ENCODE data around the gene TTC28. TPM values are rescaled to one million over a fixed set of nuclear protein-coding genes. Genes with fewer than 3 reads are reported as not detected.

TTC28 gene
- total RNA-seq, 1 experiment from 2014 or later: 0.12 TPM

- Histone ChIP-seq H3K4me2 (ENCODE audit: low read length) (no peak overlapping the region), H3K9me3 (ENCODE audit: control insufficient read depth in 1 of 2, insufficient read depth in 1 of 2, low read depth in 1 of 2, low read length in 2 of 2) (no peaks in the 10 kb centered on the region), H3K27me3 (ENCODE audit: insufficient read depth, low read length) (peaks cover 56% of the 10 kb centered on the region), H2AFZ (ENCODE audit: low read depth, low read length, poor library complexity, severe bottlenecking) (no peak overlapping the region), H3K9ac (ENCODE audit: low read length) (no peak overlapping the region), H3K9me2 (ENCODE audit: insufficient read depth) (no peaks in the 10 kb centered on the region), H3K79me2 (ENCODE audit: insufficient read depth, low read length) (no peaks in the 10 kb centered on the region), H3K27ac (ENCODE audit: low read depth, low read length) (no peak overlapping the region), H3K36me3 (ENCODE audit: control insufficient read depth in 1 of 2, insufficient read depth in 2 of 2, low read length in 2 of 2) (no peaks in the 10 kb centered on the region), H3K4me1 (ENCODE audit: control insufficient read depth in 1 of 2, insufficient read depth in 2 of 2, low read length in 2 of 2) (no peaks in the 10 kb centered on the region), H4K20me1 (ENCODE audit: insufficient read depth) (no peaks in the 10 kb centered on the region), H3K4me3 (replicated peaks in 1 of 2; ENCODE audit: low read depth in 1 of 2, low read length in 2 of 2) (no peak overlapping the region)
- no peak for DNase-seq (ENCODE audit: low read depth, low spot score)
- POLR2A ChIA-PET: interaction anchor here (0.5 kb wide), 1 partner anchor 1046 kb away, joined by 3 read pairs; no protein-coding TSS in a partner anchor
- intact Hi-C loops (cut with micrococcal nuclease): no loop called here
- RAD21 ChIA-PET (ENCODE audit: low non-redundant PET in 1 of 2, low total read pairs in 2 of 2, uncharacterized antibody in 2 of 2, unreplicated experiment in 2 of 2): interaction anchor here in 1 of 2 experiments (0.7 kb wide), 1 partner anchor 142 kb away, joined by 3 read pairs; no protein-coding TSS in a partner anchor
- BruUV-seq (replicated peaks): no TSS peak
- no peak for ATAC-seq
- CTCF ChIA-PET: no interaction called here
- TF ChIP-seq MAX (IDR thresholded peaks at IDR 0.05): no peak
- TF ChIP-seq TCF7L2 (IDR thresholded peaks at IDR 0.05; ENCODE audit: borderline replicate concordance, extremely low read depth, insufficient read depth, insufficient read length): no peak
- TF ChIP-seq EZH2 (IDR thresholded peaks at IDR 0.05): no peak
- no peak for TF ChIP-seq EGR1 (IDR thresholded peaks at IDR 0.05; ENCODE audit: low read depth)
- TF ChIP-seq YY1 (IDR thresholded peaks at IDR 0.05; ENCODE audit: extremely low read depth, insufficient replicate concordance, low read depth, low read length): no peak
- TF ChIP-seq CEBPB (IDR thresholded peaks at IDR 0.05; ENCODE audit: low read depth): no peak
- TF ChIP-seq, protein P1, sequence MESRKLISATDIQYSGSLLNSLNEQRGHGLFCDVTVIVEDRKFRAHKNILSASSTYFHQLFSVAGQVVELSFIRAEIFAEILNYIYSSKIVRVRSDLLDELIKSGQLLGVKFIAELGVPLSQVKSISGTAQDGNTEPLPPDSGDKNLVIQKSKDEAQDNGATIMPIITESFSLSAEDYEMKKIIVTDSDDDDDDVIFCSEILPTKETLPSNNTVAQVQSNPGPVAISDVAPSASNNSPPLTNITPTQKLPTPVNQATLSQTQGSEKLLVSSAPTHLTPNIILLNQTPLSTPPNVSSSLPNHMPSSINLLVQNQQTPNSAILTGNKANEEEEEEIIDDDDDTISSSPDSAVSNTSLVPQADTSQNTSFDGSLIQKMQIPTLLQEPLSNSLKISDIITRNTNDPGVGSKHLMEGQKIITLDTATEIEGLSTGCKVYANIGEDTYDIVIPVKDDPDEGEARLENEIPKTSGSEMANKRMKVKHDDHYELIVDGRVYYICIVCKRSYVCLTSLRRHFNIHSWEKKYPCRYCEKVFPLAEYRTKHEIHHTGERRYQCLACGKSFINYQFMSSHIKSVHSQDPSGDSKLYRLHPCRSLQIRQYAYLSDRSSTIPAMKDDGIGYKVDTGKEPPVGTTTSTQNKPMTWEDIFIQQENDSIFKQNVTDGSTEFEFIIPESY (IDR thresholded peaks at IDR 0.05; ENCODE audit: extremely low read depth, insufficient replicate concordance, low read length): no peak
- no peak for TF ChIP-seq REST (IDR thresholded peaks at IDR 0.05; ENCODE audit: low read depth)
- no peak for TF ChIP-seq FOSL1 (IDR thresholded peaks at IDR 0.05; ENCODE audit: low read depth)
- no peak for TF ChIP-seq POLR2A (IDR thresholded peaks at IDR 0.05; ENCODE audit: borderline replicate concordance, extremely low read depth, insufficient read depth, insufficient read length)
- no peak for TF ChIP-seq ELF1 (IDR thresholded peaks at IDR 0.05; ENCODE audit: borderline replicate concordance, low read depth)
- TF ChIP-seq SP1 (IDR thresholded peaks at IDR 0.05; ENCODE audit: low read depth): no peak
Measured at GRCh38 chr22:28180804-28181731, 498.6 kb downstream of the TTC28 start.
